ENCODE measurements around the gene CASP7.

The CASP7 gene

GRCh38 chr10:113720386-113720785 is 40.7 kb downstream of the CASP7 start:
- WGBS (ENCODE audit: insufficient coverage) = 98% methylated on average over 7 of the region's 8 CpGs
- no peaks in the 10 kb centered on the region for H3K9me3 ChIP-seq (ENCODE audit: control extremely low read depth in 1 of 5, control insufficient read depth in 4 of 5, insufficient read depth in 2 of 5, low read depth in 1 of 5, low read length in 4 of 5)
- no peak overlapping the region for H3K4me3 ChIP-seq (ENCODE audit: control insufficient read depth in 1 of 7, extremely low read depth in 1 of 7, insufficient read depth in 4 of 7, low read depth in 2 of 7, low read length in 6 of 7)
- no peak for DNase-seq
- H3K4me1 ChIP-seq (ENCODE audit: control extremely low read depth in 1 of 4, control insufficient read depth in 4 of 4, insufficient read depth in 4 of 4, low read length in 3 of 4) = peaks cover 2 to 9% (median 6%) of the 10 kb centered on the region in 4 experiments
- no peak overlapping the region for H3K27ac ChIP-seq (ENCODE audit: insufficient read depth in 1 of 2, low read depth in 1 of 2, low read length in 2 of 2, poor library complexity in 1 of 2, severe bottlenecking in 2 of 2)
- no peaks in the 10 kb centered on the region for H3K27me3 ChIP-seq (replicated peaks in 2 of 5; ENCODE audit: control insufficient read depth in 4 of 5, insufficient read depth in 5 of 5, low read length in 4 of 5)
- peaks cover 4 to 42% (median 21%) of the 10 kb centered on the region in 4 experiments for H3K36me3 ChIP-seq (ENCODE audit: control insufficient read depth in 4 of 4, insufficient read depth in 4 of 4, low read length in 3 of 4)
- ChIA-PET POLR2A (no interaction called here), CTCF (no interaction called here)

DNA sequence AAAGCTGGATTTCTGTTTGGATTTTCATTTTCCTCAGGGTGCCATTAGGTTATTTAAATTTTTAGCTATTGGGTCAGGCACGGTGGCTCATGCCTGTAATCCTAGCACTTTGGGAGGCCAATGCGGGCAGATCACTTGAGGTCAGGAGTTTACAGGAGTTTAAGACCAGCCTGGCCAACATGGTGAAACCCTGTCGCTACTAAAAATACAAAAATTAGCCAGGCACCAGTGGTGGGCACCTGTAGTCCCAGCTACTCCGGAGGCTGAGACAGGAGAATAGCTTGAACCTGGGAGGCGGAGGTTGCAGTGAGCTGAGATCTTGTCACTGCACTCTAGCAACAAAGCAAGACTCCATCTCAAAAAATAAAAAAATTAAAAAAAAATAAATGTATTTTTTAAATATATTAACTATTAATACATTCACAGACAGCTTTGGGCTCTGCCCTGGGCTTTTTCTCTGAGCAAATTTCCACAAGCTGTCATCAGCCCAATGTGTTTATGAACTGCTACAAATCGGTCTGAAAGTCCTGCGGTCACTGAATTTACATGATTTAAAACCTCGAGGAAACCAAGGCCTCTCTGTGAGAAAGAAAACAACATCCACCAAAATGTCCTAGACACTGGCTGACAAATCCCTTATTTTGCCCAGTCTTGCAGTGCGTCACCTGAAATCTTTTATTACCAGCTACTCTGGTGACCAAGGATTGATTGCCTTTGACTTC is 52.6 kb downstream of the CASP7 start:
- DNase-seq = no peak
- CTCF ChIA-PET = interaction anchor here (0.8 kb wide), 1 partner anchor 55 kb away, joined by 3 read pairs; no protein-coding TSS in a partner anchor
- H3K4me1 ChIP-seq (ENCODE audit: control extremely low read depth in 1 of 4, control insufficient read depth in 4 of 4, insufficient read depth in 4 of 4, low read length in 3 of 4) = no peaks in the 10 kb centered on the region
- no peaks in the 10 kb centered on the region for H3K27me3 ChIP-seq (replicated peaks in 2 of 5; ENCODE audit: control insufficient read depth in 4 of 5, insufficient read depth in 5 of 5, low read length in 4 of 5)
- POLR2A ChIA-PET = interaction anchor here (0.6 kb wide), 1 partner anchor 53 kb away, joined by 3 read pairs; no protein-coding TSS in a partner anchor
- WGBS (ENCODE audit: insufficient coverage) = 88% methylated on average over 8 of the region's 9 CpGs
- peaks cover 0 to 11% (median 4%) of the 10 kb centered on the region in 5 experiments for H3K9me3 ChIP-seq (ENCODE audit: control extremely low read depth in 1 of 5, control insufficient read depth in 4 of 5, insufficient read depth in 2 of 5, low read depth in 1 of 5, low read length in 4 of 5)
- no peak overlapping the region for H3K27ac ChIP-seq (ENCODE audit: insufficient read depth in 1 of 2, low read depth in 1 of 2, low read length in 2 of 2, poor library complexity in 1 of 2, severe bottlenecking in 2 of 2)
- H3K36me3 ChIP-seq (ENCODE audit: control insufficient read depth in 4 of 4, insufficient read depth in 4 of 4, low read length in 3 of 4) = peaks cover 9 to 33% (median 15%) of the 10 kb centered on the region in 4 experiments
- H3K4me3 ChIP-seq (ENCODE audit: control insufficient read depth in 1 of 7, extremely low read depth in 1 of 7, insufficient read depth in 4 of 7, low read depth in 2 of 7, low read length in 6 of 7) = no peak overlapping the region

GRCh38 chr10:113732966-113733365 is 53.3 kb downstream of the CASP7 start:
- POLR2A ChIA-PET = interaction anchor here (0.6 kb wide), 1 partner anchor 54 kb away, joined by 3 read pairs; no protein-coding TSS in a partner anchor
- H3K4me1 ChIP-seq (ENCODE audit: control extremely low read depth in 1 of 4, control insufficient read depth in 4 of 4, insufficient read depth in 4 of 4, low read length in 3 of 4) = no peaks in the 10 kb centered on the region
- H3K27me3 ChIP-seq (replicated peaks in 2 of 5; ENCODE audit: control insufficient read depth in 4 of 5, insufficient read depth in 5 of 5, low read length in 4 of 5) = no peaks in the 10 kb centered on the region
- H3K4me3 ChIP-seq (ENCODE audit: control insufficient read depth in 1 of 7, extremely low read depth in 1 of 7, insufficient read depth in 4 of 7, low read depth in 2 of 7, low read length in 6 of 7) = no peak overlapping the region
- CTCF ChIA-PET = interaction anchor here (0.8 to 0.9 kb wide), 2 partner anchors 15 to 54 kb away, joined by 3 read pairs; no protein-coding TSS in a partner anchor
- DNase-seq = no peak
- H3K27ac ChIP-seq (ENCODE audit: insufficient read depth in 1 of 2, low read depth in 1 of 2, low read length in 2 of 2, poor library complexity in 1 of 2, severe bottlenecking in 2 of 2) = no peak overlapping the region
- peaks cover 0 to 11% (median 4%) of the 10 kb centered on the region in 5 experiments for H3K9me3 ChIP-seq (ENCODE audit: control extremely low read depth in 1 of 5, control insufficient read depth in 4 of 5, insufficient read depth in 2 of 5, low read depth in 1 of 5, low read length in 4 of 5)
- peaks cover 8 to 30% (median 13%) of the 10 kb centered on the region in 4 experiments for H3K36me3 ChIP-seq (ENCODE audit: control insufficient read depth in 4 of 4, insufficient read depth in 4 of 4, low read length in 3 of 4)
- WGBS (ENCODE audit: insufficient coverage) = 100% methylated on average over 2 of the region's 4 CpGs

DNA sequence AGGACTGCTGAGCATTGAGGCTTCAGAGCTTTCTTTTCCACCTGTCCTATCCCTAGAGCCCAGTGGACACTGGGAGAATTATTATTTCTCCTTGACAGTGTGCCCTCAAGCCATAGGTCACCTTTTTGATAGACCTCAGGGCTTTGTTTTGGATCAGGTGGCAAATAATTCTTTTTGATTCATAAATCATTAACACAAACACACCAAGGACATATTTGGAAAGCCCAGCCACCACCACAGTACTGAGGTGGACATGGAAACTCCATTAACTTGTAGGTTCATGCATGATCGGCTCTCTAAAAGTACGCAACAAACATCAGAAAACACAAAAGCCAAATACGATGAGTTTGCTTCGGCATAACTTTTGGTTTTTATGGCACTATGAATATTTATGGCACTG is 53.9 kb downstream of the CASP7 start:
- POLR2A ChIA-PET = no interaction called here
- Histone ChIP-seq H3K4me3 (ENCODE audit: control insufficient read depth in 1 of 7, extremely low read depth in 1 of 7, insufficient read depth in 4 of 7, low read depth in 2 of 7, low read length in 6 of 7) (no peak overlapping the region), H3K27me3 (replicated peaks in 2 of 5; ENCODE audit: control insufficient read depth in 4 of 5, insufficient read depth in 5 of 5, low read length in 4 of 5) (no peaks in the 10 kb centered on the region), H3K27ac (ENCODE audit: insufficient read depth in 1 of 2, low read depth in 1 of 2, low read length in 2 of 2, poor library complexity in 1 of 2, severe bottlenecking in 2 of 2) (no peak overlapping the region), H3K4me1 (ENCODE audit: control extremely low read depth in 1 of 4, control insufficient read depth in 4 of 4, insufficient read depth in 4 of 4, low read length in 3 of 4) (no peaks in the 10 kb centered on the region), H3K36me3 (ENCODE audit: control insufficient read depth in 4 of 4, insufficient read depth in 4 of 4, low read length in 3 of 4) (peaks cover 7 to 23% (median 9%) of the 10 kb centered on the region in 4 experiments), H3K9me3 (ENCODE audit: control extremely low read depth in 1 of 5, control insufficient read depth in 4 of 5, insufficient read depth in 2 of 5, low read depth in 1 of 5, low read length in 4 of 5) (peaks cover 0 to 11% (median 4%) of the 10 kb centered on the region in 5 experiments)
- CTCF ChIA-PET = interaction anchor here (0.9 kb wide), 1 partner anchor 16 kb away, joined by 3 read pairs; no protein-coding TSS in a partner anchor
- DNase-seq = no peak
- WGBS (ENCODE audit: insufficient coverage) = 100% methylated on average over 1 of the region's 4 CpGs

- POLR2A ChIA-PET = no interaction called here
- CTCF ChIA-PET = no interaction called here
Observed at GRCh38 chr10:113735913-113736312, 56.2 kb downstream of the CASP7 start.

GRCh38 chr10:113736576-113736975 is 56.9 kb downstream of the CASP7 start:
- no peaks in the 10 kb centered on the region for H3K27me3 ChIP-seq (replicated peaks in 2 of 5; ENCODE audit: control insufficient read depth in 4 of 5, insufficient read depth in 5 of 5, low read length in 4 of 5)
- 100% methylated on average over 1 of the region's 1 CpG for WGBS (ENCODE audit: insufficient coverage)
- ChIA-PET POLR2A (no interaction called here), CTCF (no interaction called here)
- H3K4me1 ChIP-seq (ENCODE audit: control extremely low read depth in 1 of 4, control insufficient read depth in 4 of 4, insufficient read depth in 4 of 4, low read length in 3 of 4) = no peaks in the 10 kb centered on the region
- peaks cover 0 to 3% (median 0%) of the 10 kb centered on the region in 4 experiments for H3K36me3 ChIP-seq (ENCODE audit: control insufficient read depth in 4 of 4, insufficient read depth in 4 of 4, low read length in 3 of 4)
- H3K27ac ChIP-seq (ENCODE audit: insufficient read depth in 1 of 2, low read depth in 1 of 2, low read length in 2 of 2, poor library complexity in 1 of 2, severe bottlenecking in 2 of 2) = no peak overlapping the region
- no peak overlapping the region for H3K4me3 ChIP-seq (ENCODE audit: control insufficient read depth in 1 of 7, extremely low read depth in 1 of 7, insufficient read depth in 4 of 7, low read depth in 2 of 7, low read length in 6 of 7)
- no peaks in the 10 kb centered on the region for H3K9me3 ChIP-seq (ENCODE audit: control extremely low read depth in 1 of 5, control insufficient read depth in 4 of 5, insufficient read depth in 2 of 5, low read depth in 1 of 5, low read length in 4 of 5)
- no peak for DNase-seq

More at GRCh38 chr10:113735913-113736312, 56.2 kb downstream of the CASP7 start:
- DNase-seq = no peak
- Histone ChIP-seq H3K4me1 (ENCODE audit: control extremely low read depth in 1 of 4, control insufficient read depth in 4 of 4, insufficient read depth in 4 of 4, low read length in 3 of 4) (no peaks in the 10 kb centered on the region), H3K4me3 (ENCODE audit: control insufficient read depth in 1 of 7, extremely low read depth in 1 of 7, insufficient read depth in 4 of 7, low read depth in 2 of 7, low read length in 6 of 7) (no peak overlapping the region), H3K36me3 (ENCODE audit: control insufficient read depth in 4 of 4, insufficient read depth in 4 of 4, low read length in 3 of 4) (peaks cover 0 to 3% (median 0%) of the 10 kb centered on the region in 4 experiments), H3K9me3 (ENCODE audit: control extremely low read depth in 1 of 5, control insufficient read depth in 4 of 5, insufficient read depth in 2 of 5, low read depth in 1 of 5, low read length in 4 of 5) (no peaks in the 10 kb centered on the region), H3K27me3 (replicated peaks in 2 of 5; ENCODE audit: control insufficient read depth in 4 of 5, insufficient read depth in 5 of 5, low read length in 4 of 5) (no peaks in the 10 kb centered on the region), H3K27ac (ENCODE audit: insufficient read depth in 1 of 2, low read depth in 1 of 2, low read length in 2 of 2, poor library complexity in 1 of 2, severe bottlenecking in 2 of 2) (no peak overlapping the region)
- 74% methylated on average over 2 of the region's 2 CpGs for WGBS (ENCODE audit: insufficient coverage)

GRCh38 chr10:113739031-113739430 is 59.3 kb downstream of the CASP7 start:
- no CpG with 5 or more reads among the region's 4 CpGs for WGBS (ENCODE audit: insufficient coverage)
- ChIA-PET CTCF (no interaction called here), POLR2A (interaction anchor here (0.6 kb wide), 1 partner anchor 175 kb away, joined by 3 read pairs; no protein-coding TSS in a partner anchor)
- H3K9me3 ChIP-seq (ENCODE audit: control extremely low read depth in 1 of 5, control insufficient read depth in 4 of 5, insufficient read depth in 2 of 5, low read depth in 1 of 5, low read length in 4 of 5) = no peaks in the 10 kb centered on the region
- H3K27me3 ChIP-seq (replicated peaks in 2 of 5; ENCODE audit: control insufficient read depth in 4 of 5, insufficient read depth in 5 of 5, low read length in 4 of 5) = no peaks in the 10 kb centered on the region
- no peak for DNase-seq
- no peaks in the 10 kb centered on the region for H3K36me3 ChIP-seq (ENCODE audit: control insufficient read depth in 4 of 4, insufficient read depth in 4 of 4, low read length in 3 of 4)
- no peaks in the 10 kb centered on the region for H3K4me1 ChIP-seq (ENCODE audit: control extremely low read depth in 1 of 4, control insufficient read depth in 4 of 4, insufficient read depth in 4 of 4, low read length in 3 of 4)
- no peak overlapping the region for H3K4me3 ChIP-seq (ENCODE audit: control insufficient read depth in 1 of 7, extremely low read depth in 1 of 7, insufficient read depth in 4 of 7, low read depth in 2 of 7, low read length in 6 of 7)
- no peak overlapping the region for H3K27ac ChIP-seq (ENCODE audit: insufficient read depth in 1 of 2, low read depth in 1 of 2, low read length in 2 of 2, poor library complexity in 1 of 2, severe bottlenecking in 2 of 2)
